Measurements from ENCODE around the gene CFAP251.

DNA sequence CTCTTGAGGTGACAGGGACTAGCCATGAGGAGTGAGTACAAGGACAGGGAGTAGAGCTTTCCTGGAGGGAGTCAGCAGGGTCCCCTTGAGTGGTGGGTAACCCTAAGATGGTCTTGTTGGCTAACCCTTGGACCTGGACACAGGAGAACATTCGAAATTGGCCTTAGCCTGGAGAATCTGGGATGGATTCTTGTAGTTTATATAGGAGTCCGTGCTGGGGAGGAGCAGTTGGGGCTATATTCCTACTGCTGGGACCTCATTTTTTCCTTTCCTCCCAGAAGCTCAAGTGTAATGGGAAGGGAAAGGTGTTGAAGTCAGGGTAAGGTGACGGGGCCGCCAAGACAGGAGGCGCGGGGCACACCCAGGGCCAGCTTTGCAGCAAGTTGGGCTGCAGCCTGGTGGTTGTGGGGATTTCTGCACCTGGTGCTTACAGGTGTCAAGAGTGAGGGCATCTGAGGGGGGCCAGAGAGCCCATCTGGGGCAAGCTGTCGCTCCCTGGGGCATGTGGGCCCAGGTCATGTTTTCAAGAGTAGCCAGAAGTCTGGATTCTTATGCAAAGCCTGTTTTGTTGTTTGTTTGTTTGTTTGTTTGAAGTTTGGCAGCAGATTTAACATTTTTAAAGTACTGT lies 108.4 kb downstream of the CFAP251 start:
- TF ChIP-seq CEBPB (IDR thresholded peaks at IDR 0.05; ENCODE audit: low read depth) (no peak), EZH2phosphoT487 (IDR thresholded peaks at IDR 0.05; ENCODE audit: borderline replicate concordance) (no peak), POLR2A (IDR thresholded peaks at IDR 0.05; ENCODE audit: borderline replicate concordance, extremely low read depth, insufficient read depth, insufficient read length) (no peak), POLR2AphosphoS5 (IDR thresholded peaks at IDR 0.05; ENCODE audit: low read depth, low read length) (no peak)
- TF ChIP-seq, protein P1, sequence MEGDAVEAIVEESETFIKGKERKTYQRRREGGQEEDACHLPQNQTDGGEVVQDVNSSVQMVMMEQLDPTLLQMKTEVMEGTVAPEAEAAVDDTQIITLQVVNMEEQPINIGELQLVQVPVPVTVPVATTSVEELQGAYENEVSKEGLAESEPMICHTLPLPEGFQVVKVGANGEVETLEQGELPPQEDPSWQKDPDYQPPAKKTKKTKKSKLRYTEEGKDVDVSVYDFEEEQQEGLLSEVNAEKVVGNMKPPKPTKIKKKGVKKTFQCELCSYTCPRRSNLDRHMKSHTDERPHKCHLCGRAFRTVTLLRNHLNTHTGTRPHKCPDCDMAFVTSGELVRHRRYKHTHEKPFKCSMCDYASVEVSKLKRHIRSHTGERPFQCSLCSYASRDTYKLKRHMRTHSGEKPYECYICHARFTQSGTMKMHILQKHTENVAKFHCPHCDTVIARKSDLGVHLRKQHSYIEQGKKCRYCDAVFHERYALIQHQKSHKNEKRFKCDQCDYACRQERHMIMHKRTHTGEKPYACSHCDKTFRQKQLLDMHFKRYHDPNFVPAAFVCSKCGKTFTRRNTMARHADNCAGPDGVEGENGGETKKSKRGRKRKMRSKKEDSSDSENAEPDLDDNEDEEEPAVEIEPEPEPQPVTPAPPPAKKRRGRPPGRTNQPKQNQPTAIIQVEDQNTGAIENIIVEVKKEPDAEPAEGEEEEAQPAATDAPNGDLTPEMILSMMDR (IDR thresholded peaks at IDR 0.05 in 2 of 3, conservative IDR thresholded peaks at IDR 0.05 in 1 of 3; ENCODE audit: borderline replicate concordance in 1 of 3, insufficient read depth in 1 of 3, low read depth in 2 of 3, low read length in 2 of 3) = 0 out of 6 replicates have a peak, but pooled peaks of 2 of the 3 experiments have one; percentile 4 to 11

All from HCT116 (cell line).